HG02678 (cell line): Measurements from ENCODE around the gene NOTCH2.
A peak's percentile ranks its signal among the peaks of the same experiment; 100 is the strongest.
"Not testable (repeated sequence)": the region's sequence is repeated elsewhere in the genome, so short reads cannot be mapped to it uniquely, and the experiment has no call there.

Experiments used
- ATAC-seq: cut with Tn5 transposase; IDR thresholded peaks from one replicate; pipeline ENCODE4 v1.9.1; 2021; ENCODE audit warnings: mild to moderate bottlenecking, moderate library complexity; ENCODE audit not compliant: unreplicated experiment

NOTCH2 gene

DNA sequence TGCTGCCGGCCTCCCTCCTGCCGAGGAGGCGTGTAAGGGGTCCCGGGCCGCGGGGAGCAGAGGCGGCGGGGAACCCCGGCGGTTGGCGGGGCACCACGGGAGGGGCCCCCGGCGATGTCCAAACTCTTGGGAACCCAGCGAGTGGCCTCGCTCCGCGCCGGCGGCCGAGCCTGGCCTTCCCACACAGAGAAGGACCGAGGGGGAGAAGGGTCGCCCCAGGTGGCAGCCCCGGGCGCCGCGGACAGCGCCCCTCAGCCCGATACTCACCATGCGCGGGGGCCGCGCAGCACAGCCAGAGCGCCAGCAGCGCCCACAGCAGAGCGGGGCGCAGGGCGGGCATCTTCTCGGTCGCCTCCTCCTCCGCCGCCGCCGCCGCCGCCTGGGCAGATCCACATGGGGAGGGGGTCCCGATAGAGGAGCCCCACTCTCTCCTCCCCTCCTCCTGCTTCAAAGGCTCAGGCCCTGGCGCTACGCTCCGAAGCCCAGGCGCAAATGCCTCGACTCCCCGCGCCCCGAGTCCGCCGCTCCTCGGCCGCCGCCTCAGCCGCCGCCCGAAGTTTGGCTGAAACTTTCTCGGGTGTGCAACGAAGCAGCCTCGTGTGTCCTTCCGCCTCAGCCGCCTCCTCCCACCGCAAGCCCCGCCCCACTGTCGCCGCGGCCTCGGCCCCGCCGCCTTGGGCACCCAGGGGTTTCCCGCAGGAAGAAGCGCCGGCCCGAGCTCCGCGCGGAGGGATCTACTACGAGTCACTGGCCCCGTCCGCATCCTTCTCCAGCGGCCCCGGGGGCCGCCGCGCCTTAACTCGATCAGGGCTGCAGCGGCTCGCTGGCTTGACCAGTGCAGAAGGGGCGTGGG is at the start of gene NOTCH2:
Gene NOTCH2, minus strand, starts transcription at position 596 of the 853 bp plus-strand sequence. Its CDS starts 256 bp downstream, at position 340.
- peak; percentile 60 for ATAC-seq

DNA sequence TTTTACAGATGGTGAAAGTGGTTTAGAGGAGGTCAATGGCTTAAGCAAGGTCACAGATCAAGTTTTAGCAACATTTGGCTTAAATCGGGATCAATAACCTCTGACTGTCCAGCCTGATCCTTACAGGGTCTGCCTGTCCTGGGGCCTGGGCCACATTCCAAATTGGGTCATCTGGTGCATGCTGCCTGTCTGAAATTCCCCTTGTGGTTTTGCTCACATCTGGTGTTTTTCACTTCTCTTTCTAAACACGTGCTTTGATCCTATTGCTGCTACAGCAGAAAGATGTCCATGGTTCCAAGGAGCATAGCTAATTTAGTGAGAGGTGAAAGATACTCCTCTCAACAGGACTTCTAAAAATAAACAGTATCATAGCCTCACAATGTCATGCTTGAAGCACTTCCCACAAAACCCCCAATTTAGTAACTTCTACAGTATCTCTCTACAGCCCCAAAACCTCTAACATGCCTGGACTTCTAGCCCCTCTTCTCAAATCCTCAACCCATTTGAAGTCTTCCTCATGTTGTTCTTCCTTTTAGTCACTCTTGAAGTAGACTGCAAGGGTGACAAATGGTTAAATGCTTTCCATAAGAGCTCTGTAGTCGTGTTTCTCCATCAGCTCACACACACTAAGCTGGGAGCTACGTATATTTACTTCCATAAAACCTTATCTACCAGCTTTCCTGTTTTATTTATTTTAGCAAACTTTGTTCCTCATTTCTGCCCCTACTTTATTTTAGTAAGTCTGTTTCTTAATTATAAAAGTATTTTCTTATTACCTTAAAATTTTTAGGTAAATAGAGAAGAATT is 48.1 kb upstream of the NOTCH2 start:
- ATAC-seq = peak; percentile 67

DNA sequence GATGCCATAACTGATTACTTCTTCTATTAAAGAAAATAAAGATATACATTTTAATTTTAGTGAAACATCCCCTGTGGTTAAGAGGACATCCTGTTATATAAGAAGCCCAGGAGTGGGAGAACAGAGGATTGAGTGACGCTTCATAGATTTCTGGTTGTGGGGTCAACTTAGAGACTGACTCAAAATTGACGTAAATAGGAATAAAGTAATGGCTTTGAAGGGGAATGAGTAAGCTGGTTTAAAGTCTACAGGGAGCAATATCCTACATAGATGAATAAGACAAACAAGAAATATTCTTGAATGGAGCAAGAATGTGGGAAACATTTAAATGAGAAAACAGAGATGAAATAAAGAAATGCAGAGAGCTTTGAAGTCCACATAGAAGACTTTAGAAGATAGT is 46.6 kb upstream of the NOTCH2 start:
- not testable (repeated sequence) for ATAC-seq

DNA sequence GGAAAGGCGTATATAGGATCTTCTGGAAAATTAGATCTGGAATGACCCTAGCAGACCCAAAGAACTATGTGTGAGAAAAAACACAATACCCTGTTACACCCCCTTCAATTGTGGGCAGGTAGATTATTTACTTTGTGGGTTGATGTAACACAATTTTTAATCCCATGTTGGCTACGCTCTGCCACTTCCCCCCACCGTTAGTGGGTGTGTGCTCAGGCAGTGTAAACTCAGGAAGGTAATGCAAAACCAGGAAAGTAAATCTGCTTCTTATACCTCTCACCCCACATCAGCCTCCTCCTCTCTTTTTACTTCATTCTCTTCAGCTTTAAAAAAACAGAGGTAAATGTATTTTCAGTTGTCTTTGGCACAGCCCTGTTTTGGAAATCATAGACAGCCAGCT is 43.7 kb upstream of the NOTCH2 start:
- ATAC-seq = not testable (repeated sequence)

DNA sequence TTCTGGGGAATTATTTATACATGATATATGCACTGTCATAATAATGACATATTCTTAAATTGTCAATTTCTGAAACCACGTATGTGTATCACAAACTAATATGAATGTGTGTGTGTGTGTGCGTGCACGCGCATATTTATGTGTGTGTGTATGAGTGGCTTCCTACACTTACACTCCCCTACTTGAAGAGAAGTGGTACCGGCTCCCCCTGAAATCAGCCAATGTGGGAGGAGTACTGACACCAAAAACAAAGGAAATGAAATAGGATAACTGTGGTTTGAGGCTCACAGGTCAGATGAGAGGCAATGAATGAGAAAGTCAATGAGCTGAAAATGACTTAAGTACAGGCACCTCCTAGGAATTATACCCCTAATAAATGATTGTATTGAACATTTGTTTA is 42.8 kb upstream of the NOTCH2 start:
- not testable (repeated sequence) for ATAC-seq

DNA sequence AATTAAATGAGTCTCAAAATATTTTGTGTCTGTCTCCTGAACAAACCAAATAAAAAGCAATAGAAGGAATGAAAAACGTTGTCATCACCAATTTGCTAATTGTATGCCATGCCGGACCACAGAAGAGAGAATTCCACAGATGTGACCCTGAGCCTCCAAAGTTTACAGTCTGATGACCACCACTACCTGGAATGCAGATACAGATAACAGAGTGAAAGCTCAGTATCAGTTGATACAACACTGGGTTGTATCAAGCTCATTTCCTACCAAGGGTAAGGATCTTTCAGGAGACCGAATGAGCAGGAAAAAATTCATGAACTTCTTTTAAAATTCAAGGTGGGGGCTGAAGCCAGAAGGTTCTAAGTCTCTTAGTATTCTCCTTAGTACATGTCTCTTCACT is 42.3 kb upstream of the NOTCH2 start:
- ATAC-seq = not testable (repeated sequence)

DNA sequence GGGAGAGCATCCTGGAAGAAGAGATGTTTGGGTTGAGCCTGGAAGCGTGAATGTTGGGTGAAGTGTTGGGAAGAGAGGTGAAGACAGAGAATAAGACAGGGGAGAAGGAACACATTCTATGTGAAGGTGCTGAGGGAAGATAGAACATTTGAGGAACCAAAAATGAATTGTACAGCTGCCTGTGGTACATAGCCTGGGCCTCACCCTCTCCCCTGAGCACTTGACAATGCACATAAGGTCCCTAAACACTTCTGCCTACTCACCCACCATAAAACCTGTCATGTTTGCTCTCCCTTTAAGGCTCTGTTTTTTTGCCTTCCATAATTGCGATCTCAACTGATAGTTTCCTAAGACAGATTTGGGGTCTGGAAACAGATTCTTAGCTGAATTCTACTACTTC is 41.5 kb upstream of the NOTCH2 start:
- not testable (repeated sequence) for ATAC-seq

DNA sequence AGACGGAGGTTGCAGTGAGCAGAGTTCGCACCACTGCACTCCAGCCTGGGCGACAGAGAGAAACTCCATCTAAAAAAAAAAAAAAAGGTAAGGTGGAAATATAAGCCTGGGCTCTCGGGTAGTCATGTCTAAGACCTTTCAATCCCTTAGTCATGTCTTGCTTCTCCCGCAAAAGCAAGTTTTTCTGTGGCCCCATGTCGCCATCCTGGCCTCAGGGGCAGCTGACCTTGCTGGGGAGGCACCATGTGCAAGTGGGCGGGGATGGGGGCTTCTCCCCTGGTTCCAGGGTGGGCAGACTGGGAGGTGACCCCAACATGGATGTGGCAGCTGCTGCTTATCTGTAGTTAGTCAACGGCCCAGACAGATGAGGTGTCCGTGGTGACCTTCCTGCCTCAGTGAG is 40.2 kb upstream of the NOTCH2 start:
- not testable (repeated sequence) for ATAC-seq

DNA sequence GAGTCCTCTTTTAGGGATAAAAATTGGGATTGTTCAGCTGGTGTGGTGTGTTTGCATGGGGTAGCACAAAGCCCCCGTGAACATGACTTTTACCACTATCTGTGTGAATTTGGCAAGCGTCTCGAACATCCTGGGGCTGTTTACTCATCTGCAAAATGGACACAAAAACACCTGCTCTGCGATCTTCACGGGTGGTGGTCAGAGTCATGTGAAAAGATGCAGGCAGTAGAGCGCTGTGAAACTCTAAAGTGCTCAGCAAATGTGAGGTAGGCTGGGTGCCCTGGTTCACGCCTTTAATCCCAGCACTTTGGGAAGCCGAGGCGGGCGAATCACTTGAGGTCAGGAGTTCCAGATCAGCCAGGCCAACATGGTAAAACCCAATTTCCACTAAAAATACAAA is 39.7 kb upstream of the NOTCH2 start:
- ATAC-seq = not testable (repeated sequence)

DNA sequence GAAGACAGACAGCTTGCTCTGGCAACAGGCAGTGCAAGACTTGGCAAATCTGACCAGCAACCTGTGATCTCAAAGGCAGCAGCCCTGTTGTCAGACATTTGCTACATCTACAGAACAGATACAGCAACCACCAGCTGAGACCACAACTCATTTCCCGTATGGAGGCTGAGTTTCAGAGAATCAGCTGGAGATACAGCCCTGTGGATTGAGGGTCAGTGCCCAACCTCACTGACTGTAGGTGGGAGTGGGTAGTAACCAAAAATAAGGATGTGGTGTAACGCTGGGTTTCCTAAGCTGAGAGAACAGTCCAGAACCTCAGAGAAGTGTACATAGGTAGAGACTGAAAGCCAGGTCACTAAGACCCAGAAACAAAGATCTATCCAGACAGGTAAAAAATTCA is 35.8 kb upstream of the NOTCH2 start:
- not testable (repeated sequence) for ATAC-seq

DNA sequence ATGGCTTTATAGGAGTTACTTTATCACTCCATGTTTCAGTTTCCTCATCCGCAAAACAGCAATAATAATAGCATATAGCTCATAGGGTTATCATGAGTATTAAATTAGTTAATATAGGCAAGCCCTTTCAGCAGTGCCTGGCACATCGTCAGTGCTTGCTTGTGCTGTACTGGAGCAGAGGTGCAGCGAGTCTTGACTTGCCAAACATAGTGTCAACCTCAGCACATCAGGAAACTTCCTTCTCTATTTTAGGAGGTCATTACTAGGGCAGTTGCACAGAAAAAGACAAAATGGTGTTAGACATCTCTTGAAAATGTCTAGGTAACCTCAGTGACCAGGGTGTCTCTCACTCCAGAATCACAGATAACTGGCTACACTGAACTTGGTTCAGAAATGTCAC is 34.3 kb upstream of the NOTCH2 start:
- ATAC-seq = not testable (repeated sequence)

DNA sequence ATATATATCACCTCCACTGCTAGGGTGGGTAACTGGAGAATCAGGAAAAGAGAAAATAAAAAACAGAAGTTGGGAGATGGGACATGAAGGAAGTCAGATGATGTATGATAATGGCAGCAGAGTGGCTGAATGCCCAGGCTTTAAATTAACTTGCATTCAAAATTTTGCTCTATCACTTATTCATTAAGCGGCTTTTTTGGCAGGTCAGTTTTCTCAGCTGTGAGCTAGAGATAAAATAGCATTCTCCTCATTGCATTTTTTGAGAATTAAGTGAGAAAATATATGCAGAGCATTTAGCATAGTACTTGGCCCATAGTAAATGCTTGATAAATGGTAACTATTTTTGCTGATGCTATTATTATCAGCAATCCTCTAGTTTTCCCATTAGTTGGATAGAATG is 32.1 kb upstream of the NOTCH2 start:
- not testable (repeated sequence) for ATAC-seq

DNA sequence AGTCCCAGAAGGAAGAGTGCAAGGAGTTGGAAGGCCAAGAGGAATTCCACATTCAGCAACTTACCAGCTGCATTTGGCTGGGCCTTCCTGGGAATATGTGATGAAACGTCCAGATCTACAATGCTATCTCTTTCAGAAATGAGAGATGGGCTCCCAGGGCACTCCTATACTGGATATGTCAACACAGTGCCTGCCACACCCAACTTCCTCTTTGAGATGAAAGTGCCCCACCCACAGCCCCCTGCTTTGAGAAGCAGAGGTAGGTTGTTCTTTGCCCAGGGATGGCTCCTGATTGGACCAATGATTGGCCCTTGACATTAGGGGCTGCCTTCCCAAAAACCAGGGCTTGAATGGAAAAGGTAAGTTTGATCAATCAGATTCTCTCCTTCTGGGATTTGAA is 31.1 kb upstream of the NOTCH2 start:
- ATAC-seq = not testable (repeated sequence)

DNA sequence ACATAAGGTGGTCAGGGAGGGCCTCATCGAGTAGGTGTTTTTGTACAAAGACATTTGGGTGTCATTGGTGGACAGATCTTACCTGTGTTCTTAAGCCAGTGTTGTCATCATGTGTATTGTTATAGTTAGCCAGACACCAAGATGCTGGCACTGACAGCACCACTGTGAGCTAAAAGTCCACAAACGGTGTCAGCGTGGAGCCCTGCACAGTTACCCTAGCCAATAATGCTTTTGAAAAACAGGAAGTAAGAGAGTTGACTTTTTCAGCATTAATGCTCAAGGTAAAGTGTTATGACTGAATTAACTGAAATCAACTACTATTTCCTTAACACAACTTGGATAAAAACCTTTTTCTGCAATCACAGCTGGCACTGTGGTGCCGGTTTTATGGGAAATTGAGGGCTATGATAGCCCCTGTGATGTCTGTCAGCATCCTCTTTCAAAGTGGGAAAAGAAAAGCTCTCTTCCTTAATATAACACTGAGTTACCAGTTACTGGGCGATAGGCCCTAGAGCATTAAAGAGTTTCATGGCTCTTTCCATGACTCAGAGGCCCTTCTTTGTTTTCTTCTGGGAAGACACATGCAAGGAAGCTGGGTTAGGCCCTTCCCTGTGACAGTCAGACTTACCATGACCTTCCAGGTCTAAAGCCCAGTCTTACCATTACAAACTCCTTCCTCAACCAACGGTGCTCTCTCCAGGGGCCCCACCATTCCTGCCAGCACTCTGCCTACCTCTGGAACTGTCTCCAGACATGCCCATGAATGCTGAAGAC is 29.7 kb upstream of the NOTCH2 start:
- not testable (repeated sequence) for ATAC-seq

DNA sequence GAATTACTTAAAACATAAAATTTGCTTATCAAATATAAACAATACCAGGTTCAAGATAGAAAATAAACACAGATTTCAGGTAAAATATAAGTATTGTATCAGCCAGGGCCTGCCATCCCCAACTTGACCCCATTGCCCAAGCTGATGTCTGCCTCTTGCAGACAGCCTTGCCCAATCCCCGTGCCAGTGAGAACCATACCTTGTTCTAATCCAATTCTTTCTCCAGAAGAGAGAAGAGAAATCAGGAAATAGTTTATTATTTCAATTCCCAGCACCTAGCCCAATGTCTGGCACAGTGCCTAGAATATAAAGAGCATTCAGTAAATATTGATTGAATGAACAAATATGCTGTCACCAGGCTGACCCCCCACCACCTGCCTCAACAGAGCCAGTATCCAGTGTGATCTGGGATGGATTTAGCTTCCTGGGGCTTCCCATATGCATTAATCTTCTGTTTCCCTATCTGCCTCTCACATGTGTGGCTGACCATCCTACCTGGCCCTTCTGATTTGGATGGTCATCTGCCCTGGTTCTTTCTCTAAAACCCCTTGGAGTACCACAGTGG is 27.6 kb upstream of the NOTCH2 start:
- not testable (repeated sequence) for ATAC-seq

DNA sequence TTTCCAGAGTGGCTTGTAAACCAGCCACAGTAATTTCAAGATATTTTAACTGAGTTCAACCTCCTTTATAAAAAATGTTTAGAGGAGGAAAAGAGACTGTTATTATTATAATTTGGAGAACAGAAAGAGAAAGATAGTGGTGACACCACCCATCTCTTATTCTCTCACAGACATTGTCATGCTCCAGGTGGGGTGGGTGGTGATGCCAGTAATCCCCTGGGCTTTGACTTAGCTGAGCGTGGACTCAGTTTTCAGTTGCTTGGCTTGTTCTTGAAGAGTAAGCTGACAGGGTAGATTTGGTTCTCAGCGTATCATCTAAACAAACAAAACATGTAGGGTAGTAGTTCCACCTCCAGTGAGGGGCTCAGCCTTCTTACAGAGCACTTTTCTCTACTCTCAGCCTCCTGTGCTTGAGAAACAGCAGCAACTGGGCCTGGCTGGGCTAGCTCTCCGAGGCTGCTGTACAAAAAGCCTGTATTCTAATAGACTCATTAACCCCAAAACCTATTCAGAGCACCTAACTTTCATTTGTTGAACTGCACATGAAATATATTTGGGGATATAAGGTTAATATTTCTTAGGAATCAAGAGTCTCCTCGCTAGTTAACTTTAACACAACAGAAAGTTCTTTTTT is 24.2 kb upstream of the NOTCH2 start:
- not testable (repeated sequence) for ATAC-seq

DNA sequence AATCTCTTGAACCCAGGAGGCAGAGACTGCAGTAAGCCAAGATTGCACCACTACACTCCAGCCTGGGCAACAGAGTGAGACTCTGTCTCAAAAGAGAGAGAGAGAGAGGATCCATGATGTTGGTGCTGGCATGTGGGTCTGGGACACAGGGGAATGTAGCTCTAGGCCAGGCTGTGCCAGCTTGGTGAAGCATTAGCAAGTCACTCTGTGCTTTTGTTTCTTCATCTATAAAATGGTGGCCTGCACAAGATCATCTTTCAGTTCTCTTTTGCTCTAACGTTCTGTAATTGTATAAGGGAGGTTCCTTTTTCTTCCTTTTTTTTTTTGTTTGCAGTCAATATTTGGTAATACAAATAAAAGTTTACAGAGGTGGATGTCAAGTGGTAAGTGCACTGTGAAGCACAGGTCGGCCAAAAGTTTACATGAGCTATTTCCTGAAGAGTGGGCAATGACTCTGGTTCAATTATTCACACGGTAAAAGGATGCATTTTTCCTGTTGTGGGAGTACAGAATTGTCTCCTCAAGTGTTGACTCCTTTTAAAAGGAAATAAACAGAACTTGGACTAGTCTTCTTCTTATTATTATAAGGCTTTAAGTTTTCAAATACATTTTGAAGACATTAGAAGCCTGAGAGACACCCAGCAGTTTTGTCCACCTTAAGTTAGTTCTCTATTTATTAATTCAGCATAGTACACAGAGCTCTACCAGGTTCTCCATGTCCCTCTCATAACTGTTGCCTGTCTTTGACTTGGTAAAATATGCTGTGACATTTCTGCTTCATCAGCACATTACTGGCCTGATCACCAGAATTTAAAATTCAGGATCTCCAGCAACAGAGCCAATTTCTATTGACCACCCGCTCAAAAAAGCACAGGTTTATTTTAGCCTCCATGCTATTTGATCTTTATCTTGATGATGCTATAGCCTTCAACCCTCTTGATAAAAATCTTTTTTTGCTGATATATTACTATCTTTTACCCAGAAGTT is 23.1 kb upstream of the NOTCH2 start:
- not testable (repeated sequence) for ATAC-seq

DNA sequence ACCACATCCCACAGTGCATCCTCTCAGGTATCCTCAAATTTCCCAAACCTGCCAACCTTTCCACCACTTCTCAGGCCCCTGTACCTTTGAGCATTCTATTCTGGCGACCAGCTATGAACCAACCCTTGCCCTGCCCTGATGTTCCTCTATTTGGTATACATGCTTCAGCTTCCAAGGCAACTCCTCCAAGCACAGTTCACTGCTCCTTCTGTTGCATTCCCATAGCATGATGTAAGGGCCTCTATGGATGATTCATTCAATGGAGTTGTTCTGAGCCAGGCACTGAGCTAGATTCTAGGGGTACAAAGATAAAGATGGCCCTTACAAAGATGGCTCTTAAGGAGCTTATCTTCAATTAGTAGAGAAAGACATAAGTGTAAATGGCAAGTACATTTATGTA is 21.4 kb upstream of the NOTCH2 start:
- ATAC-seq = not testable (repeated sequence)

DNA sequence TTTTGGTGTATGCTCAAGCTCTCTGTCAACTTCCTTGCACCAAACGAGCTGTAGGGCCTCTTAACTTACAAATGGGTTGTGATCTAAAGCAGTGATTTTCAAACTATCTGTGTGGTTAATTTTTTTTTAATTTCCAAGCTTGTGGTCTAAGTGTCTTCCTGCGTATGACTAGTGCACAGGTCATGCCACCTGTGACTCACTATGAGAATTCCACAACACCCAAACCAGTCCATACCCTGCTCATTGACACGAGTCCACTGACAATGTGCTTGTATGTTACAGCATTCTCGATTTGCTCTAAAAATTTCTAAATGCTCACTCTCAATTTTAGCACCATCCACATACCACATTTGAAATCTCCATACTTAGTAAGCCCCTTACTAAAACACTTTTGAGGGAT is 18.5 kb upstream of the NOTCH2 start:
- not testable (repeated sequence) for ATAC-seq
